HUES48 (cell line): ENCODE measurements around the gene CLCF1.
"Not testable (repeated sequence)": the region's sequence is repeated elsewhere in the genome, so short reads cannot be mapped to it uniquely, and the experiment has no call there.

Experiments used
- H3K27ac ChIP-seq: one replicate; pipeline ENCODE4 v1.7.0; 2013; ENCODE audit warnings: low read depth, low read length, inconsistent platforms
- H3K27me3 ChIP-seq: 2 replicates; pipeline ENCODE4 v1.6.1; 2013; ENCODE audit warnings: mild to moderate bottlenecking, low read length; ENCODE audit not compliant: control insufficient read depth, insufficient read depth
- H3K36me3 ChIP-seq: 2 replicates; pipeline ENCODE4 v1.6.1; 2013; ENCODE audit warnings: low read length; ENCODE audit not compliant: control insufficient read depth, insufficient read depth
- H3K4me1 ChIP-seq: 2 replicates; pipeline ENCODE4 v1.6.1; 2013; ENCODE audit warnings: mild to moderate bottlenecking, low read length; ENCODE audit not compliant: control insufficient read depth, insufficient read depth
- H3K4me3 ChIP-seq: 2 replicates; pipeline ENCODE4 v1.5.1; 2013; ENCODE audit warnings: mild to moderate bottlenecking, low read depth, low read length
- H3K9ac ChIP-seq: 2 replicates; pipeline ENCODE4 v1.6.1; 2013; ENCODE audit warnings: mild to moderate bottlenecking, low read depth, low read length, moderate library complexity
- H3K9me3 ChIP-seq: 2 replicates; pipeline ENCODE4 v1.6.1; 2013; ENCODE audit warnings: low read length; ENCODE audit not compliant: control insufficient read depth, insufficient read depth

CLCF1 gene

GRCh38 chr11:67323526-67323925 lies 49.9 kb downstream of the CLCF1 start:
- peaks cover 10% of the 10 kb centered on the region for H3K27me3 ChIP-seq
- no peaks in the 10 kb centered on the region for H3K9me3 ChIP-seq
- no peak overlapping the region for H3K9ac ChIP-seq
- H3K36me3 ChIP-seq: no peaks in the 10 kb centered on the region
- H3K27ac ChIP-seq: no peak overlapping the region
- H3K4me3 ChIP-seq: no peak overlapping the region
- peaks cover under 1% of the 10 kb centered on the region; the same call in 1 of the 2 replicates for H3K4me1 ChIP-seq

GRCh38 chr11:67322049-67322448 lies 51.3 kb downstream of the CLCF1 start:
- no peaks in the 10 kb centered on the region for H3K9me3 ChIP-seq
- H3K9ac ChIP-seq: no peak overlapping the region
- peaks cover 4% of the 10 kb centered on the region; the same call in 1 of the 2 replicates for H3K4me1 ChIP-seq
- H3K27me3 ChIP-seq: peaks cover 17% of the 10 kb centered on the region
- H3K27ac ChIP-seq: no peak overlapping the region
- no peaks in the 10 kb centered on the region for H3K36me3 ChIP-seq
- no peak overlapping the region for H3K4me3 ChIP-seq

- H3K4me3 ChIP-seq: no peak overlapping the region
- H3K9ac ChIP-seq: no peak overlapping the region
- no peaks in the 10 kb centered on the region for H3K9me3 ChIP-seq
- H3K36me3 ChIP-seq: no peaks in the 10 kb centered on the region
- H3K27me3 ChIP-seq: peaks cover 17% of the 10 kb centered on the region
- H3K27ac ChIP-seq: no peak overlapping the region
- H3K4me1 ChIP-seq: peaks cover 4% of the 10 kb centered on the region; the same call in 1 of the 2 replicates
Measured at GRCh38 chr11:67321313-67321871, 52.0 kb downstream of the CLCF1 start.

GRCh38 chr11:67320691-67321090 lies 52.7 kb downstream of the CLCF1 start:
- H3K9ac ChIP-seq: no peak overlapping the region
- peaks cover 17% of the 10 kb centered on the region for H3K27me3 ChIP-seq
- H3K4me1 ChIP-seq: peaks cover 4% of the 10 kb centered on the region; the same call in 1 of the 2 replicates
- H3K9me3 ChIP-seq: no peaks in the 10 kb centered on the region
- H3K4me3 ChIP-seq: no peak overlapping the region
- H3K27ac ChIP-seq: no peak overlapping the region
- no peaks in the 10 kb centered on the region for H3K36me3 ChIP-seq

DNA sequence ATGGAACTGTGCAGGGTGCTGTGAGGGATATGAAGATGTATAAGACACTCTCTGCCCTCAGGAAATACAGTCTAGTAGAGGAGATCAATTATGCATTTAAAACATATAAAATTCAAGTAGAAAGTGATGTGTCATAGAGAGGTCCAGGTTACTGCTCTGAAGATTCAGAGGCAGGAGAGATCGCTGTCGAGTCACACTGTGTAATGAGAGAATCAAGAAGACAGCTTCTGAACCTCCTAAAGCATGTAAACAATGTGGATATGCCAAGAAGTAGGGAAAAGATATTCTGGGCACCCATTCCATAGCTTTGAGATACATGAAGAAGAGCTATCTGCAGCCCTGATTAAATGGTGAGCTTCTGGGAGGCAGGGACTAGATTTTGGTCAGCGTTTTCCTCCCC lies 53.4 kb downstream of the CLCF1 start:
- Histone ChIP-seq H3K9me3 (no peaks in the 10 kb centered on the region), H3K27me3 (peaks cover 22% of the 10 kb centered on the region), H3K36me3 (no peaks in the 10 kb centered on the region)

DNA sequence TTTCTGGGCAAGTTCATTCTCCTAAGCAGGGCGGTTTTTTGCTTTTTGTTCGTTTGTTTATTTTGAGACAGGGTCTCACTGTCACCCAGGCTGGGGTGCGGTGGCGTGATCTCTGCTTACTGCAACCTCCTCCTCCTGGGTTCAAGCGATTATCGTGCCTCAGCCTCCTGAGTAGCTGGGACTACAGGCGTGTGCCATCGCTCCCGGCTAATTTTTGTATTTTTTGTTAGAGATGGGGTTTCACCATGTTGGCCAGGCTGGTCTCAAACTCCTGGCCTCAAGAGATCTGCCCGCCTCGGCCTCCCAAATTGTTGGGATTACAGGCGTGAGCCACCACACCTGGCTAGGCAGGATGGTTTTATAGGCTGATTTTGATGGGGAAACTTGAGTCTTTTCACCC lies 54.5 kb downstream of the CLCF1 start:
- not testable (repeated sequence) for H3K36me3 ChIP-seq, H3K9ac ChIP-seq, H3K4me3 ChIP-seq, H3K9me3 ChIP-seq, H3K4me1 ChIP-seq, H3K27ac ChIP-seq
- H3K27me3 ChIP-seq: peaks cover 22% of the 10 kb centered on the region

More for the DNA sequence above, 53.4 kb downstream of the CLCF1 start:
- Histone ChIP-seq H3K4me1 (peaks cover 4% of the 10 kb centered on the region; the same call in 1 of the 2 replicates), H3K9ac (no peak overlapping the region), H3K27ac (no peak overlapping the region), H3K4me3 (no peak overlapping the region)

DNA sequence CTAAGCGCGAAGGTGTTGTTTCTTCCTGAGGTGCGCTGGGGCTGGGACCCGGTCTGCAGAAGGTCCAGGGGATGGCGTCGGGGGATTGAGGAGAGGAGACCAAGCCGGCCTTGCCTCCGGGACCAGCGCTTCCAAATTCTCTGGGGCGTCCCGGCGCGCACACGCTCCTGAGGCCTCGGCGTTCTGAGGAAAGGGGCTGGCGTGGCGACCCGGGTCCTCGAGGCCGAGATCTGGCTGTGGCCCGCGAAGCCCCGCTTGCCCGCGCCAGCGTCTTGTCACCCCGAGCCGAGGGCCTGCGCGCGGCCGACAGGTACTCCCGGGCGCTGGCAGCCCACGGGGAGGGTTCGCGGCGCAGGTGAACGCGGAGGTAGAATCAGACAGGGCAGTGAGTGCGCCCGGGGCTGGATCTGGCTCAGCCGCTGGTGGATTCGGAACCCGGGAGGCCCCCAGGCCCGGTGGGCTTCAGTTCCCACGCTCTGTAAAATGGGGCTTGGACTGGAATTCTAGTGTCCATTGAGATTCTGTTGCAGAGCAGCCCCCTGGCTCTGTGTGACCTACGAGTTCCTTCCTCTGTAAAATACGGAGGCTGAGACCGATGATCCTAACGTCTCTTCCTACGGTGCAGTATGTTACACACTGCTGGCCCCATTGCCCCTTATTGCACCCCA lies 55.4 kb downstream of the CLCF1 start:
- Histone ChIP-seq H3K27me3 (peaks cover 22% of the 10 kb centered on the region), H3K4me3 (peak overlapping the region; percentile 86), H3K36me3 (no peaks in the 10 kb centered on the region), H3K27ac (no peak overlapping the region), H3K9ac (no peak overlapping the region), H3K9me3 (no peaks in the 10 kb centered on the region), H3K4me1 (peaks cover 4% of the 10 kb centered on the region; the same call in 1 of the 2 replicates)

DNA sequence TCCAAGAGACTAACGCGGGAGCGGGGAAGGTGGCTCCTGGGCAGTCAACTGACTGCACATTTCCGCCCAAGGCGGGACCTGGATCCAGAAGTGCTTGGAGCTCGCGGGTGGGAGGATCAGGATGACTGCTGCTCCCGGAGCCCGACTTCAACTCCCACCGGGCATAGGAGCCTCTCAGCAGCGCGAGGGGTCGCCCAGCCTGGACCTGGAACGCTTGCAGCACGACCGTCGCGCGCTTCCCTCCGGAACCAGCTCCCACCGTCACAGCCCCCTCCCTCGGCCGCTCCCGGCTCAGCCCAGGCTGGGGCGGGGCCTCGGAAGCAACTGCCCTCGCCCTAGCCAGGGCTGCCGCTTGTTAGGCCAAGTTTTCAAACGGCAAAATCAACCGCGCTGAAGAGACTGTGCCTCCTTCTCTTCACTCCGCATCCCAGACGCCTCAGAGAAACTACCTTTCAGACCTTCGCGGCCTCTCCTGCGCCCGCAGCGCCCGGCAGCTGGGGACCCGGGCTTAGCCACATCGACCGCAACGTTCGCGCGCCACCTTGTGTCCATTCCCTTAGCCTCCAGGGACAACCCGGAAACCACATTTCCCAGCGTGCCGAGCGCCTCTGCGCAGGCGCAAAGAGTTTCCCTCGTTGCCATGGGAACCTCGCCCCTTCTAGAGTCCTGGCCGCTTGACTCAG lies 56.1 kb downstream of the CLCF1 start:
- Histone ChIP-seq H3K9me3 (no peaks in the 10 kb centered on the region), H3K4me3 (peak overlapping the region; percentile 86), H3K27ac (peak overlapping the region; percentile 78), H3K27me3 (peaks cover 22% of the 10 kb centered on the region), H3K36me3 (no peaks in the 10 kb centered on the region), H3K9ac (peak overlapping the region; percentile 47; the same call in 1 of the 2 replicates), H3K4me1 (peaks cover 4% of the 10 kb centered on the region; the same call in 1 of the 2 replicates)

- Histone ChIP-seq H3K4me3 (peak overlapping the region; percentile 86), H3K27ac (peak overlapping the region; percentile 78), H3K9ac (0 out of 2 replicates have a peak overlapping the region, but pooled peaks have one; percentile 47), H3K9me3 (no peaks in the 10 kb centered on the region), H3K36me3 (no peaks in the 10 kb centered on the region), H3K27me3 (peaks cover 22% of the 10 kb centered on the region), H3K4me1 (peaks cover 4% of the 10 kb centered on the region; the same call in 1 of the 2 replicates)
Measured at GRCh38 chr11:67316882-67317204, 56.6 kb downstream of the CLCF1 start.

GRCh38 chr11:67315325-67315909 lies 58.0 kb downstream of the CLCF1 start:
- Histone ChIP-seq H3K4me1 (peaks cover 4% of the 10 kb centered on the region; the same call in 1 of the 2 replicates), H3K4me3 (no peak overlapping the region), H3K9ac (no peak overlapping the region), H3K27ac (no peak overlapping the region), H3K27me3 (peaks cover 22% of the 10 kb centered on the region), H3K9me3 (no peaks in the 10 kb centered on the region), H3K36me3 (no peaks in the 10 kb centered on the region)
